Left ventricle myocardium inferior (tissue), 1 donor: ENCODE measurements around the gene SFMBT1. TPM values are rescaled to one million over a fixed set of nuclear protein-coding genes. Genes with fewer than 3 reads are reported as not detected.

ENCODE experiments used
- DNase-seq: peaks from one replicate; pipeline ENCODE4 v3.0.0-alpha.2; 2020
- H3K27ac ChIP-seq: fragments of 200-600 bp; replicated peaks from 2 replicates; pipeline ENCODE4 v1.8.0; 2021
- H3K27me3 ChIP-seq: fragments of 200-600 bp; 2 replicates; pipeline ENCODE4 v1.8.0; 2021; ENCODE audit warnings: low read depth
- H3K36me3 ChIP-seq: fragments of 200-600 bp; 2 replicates; pipeline ENCODE4 v1.8.0; 2021
- H3K4me1 ChIP-seq: fragments of 200-600 bp; 2 replicates; pipeline ENCODE4 v1.8.0; 2021
- H3K4me3 ChIP-seq: fragments of 200-600 bp; 2 replicates; pipeline ENCODE4 v1.8.0; 2021; ENCODE audit warnings: mild to moderate bottlenecking, moderate library complexity
- H3K9me3 ChIP-seq: fragments of 200-600 bp; replicated peaks from 2 replicates; pipeline ENCODE4 v1.8.0; 2021
- intact Hi-C: fragments of 100-400 bp; cut with micrococcal nuclease; formaldehyde crosslinking; loops from one replicate; pipeline ENCODE4 v1.11.0; 2022
- total RNA-seq: library from RNA; stranded (reverse); fragmentation: NEBNext Ultra II Directional; extraction: Animal tissue kit (Norgen Biotek cat#: 25700); gene quantifications from one replicate; pipeline ENCODE4 v1.2.1, GENCODE V29; 2021
- TF ChIP-seq, protein P1 (sequence below): fragments of 200-600 bp; IDR thresholded peaks from 2 replicates; pipeline ENCODE4 v1.8.0; 2021; ENCODE audit warnings: antibody characterized with exemption, mild to moderate bottlenecking, borderline replicate concordance
- donor health status: DM: no; HTN: yes; CAD: no; lungs with severe emphysema.

The SFMBT1 gene
- total RNA-seq, 1 donor from 2014 or later = 15.9 TPM

DNA sequence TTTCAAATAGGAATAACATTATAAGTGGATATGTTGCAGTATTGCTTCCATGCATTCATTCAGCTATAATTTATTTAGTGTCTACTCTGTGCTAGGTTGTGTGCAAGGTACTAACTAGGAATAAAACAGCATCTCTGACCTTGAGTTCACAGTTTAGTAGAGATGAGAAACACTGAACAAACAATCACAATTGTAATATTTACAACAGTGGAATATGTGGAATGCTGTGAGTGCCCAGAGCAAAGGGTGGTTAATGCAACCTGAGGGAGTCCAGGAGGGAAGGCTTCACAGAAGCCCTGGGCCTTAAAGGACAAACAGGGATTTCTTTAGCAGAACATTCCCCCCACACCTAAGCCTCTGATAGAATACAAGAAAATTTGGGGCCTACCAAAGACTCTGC is 13.3 kb downstream of the SFMBT1 start:
- intact Hi-C loops = no loop called here
- H3K4me1 ChIP-seq = peaks cover 17% of the 10 kb centered on the region
- H3K27me3 ChIP-seq = no peaks in the 10 kb centered on the region
- no peaks in the 10 kb centered on the region for H3K36me3 ChIP-seq
- no peak for DNase-seq
- H3K27ac ChIP-seq = no peak overlapping the region
- TF ChIP-seq, protein P1, sequence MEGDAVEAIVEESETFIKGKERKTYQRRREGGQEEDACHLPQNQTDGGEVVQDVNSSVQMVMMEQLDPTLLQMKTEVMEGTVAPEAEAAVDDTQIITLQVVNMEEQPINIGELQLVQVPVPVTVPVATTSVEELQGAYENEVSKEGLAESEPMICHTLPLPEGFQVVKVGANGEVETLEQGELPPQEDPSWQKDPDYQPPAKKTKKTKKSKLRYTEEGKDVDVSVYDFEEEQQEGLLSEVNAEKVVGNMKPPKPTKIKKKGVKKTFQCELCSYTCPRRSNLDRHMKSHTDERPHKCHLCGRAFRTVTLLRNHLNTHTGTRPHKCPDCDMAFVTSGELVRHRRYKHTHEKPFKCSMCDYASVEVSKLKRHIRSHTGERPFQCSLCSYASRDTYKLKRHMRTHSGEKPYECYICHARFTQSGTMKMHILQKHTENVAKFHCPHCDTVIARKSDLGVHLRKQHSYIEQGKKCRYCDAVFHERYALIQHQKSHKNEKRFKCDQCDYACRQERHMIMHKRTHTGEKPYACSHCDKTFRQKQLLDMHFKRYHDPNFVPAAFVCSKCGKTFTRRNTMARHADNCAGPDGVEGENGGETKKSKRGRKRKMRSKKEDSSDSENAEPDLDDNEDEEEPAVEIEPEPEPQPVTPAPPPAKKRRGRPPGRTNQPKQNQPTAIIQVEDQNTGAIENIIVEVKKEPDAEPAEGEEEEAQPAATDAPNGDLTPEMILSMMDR = no peak
- H3K9me3 ChIP-seq = no peaks in the 10 kb centered on the region
- H3K4me3 ChIP-seq = no peak overlapping the region

- Histone ChIP-seq H3K4me3 (no peak overlapping the region), H3K36me3 (no peaks in the 10 kb centered on the region), H3K27me3 (no peaks in the 10 kb centered on the region), H3K9me3 (no peaks in the 10 kb centered on the region), H3K27ac (no peak overlapping the region), H3K4me1 (peaks cover 24% of the 10 kb centered on the region)
- TF ChIP-seq, protein P1 = no peak
- no peak for DNase-seq
- intact Hi-C loops = no loop called here
Observed at GRCh38 chr3:53030619-53031449, 15.0 kb downstream of the SFMBT1 start.

DNA sequence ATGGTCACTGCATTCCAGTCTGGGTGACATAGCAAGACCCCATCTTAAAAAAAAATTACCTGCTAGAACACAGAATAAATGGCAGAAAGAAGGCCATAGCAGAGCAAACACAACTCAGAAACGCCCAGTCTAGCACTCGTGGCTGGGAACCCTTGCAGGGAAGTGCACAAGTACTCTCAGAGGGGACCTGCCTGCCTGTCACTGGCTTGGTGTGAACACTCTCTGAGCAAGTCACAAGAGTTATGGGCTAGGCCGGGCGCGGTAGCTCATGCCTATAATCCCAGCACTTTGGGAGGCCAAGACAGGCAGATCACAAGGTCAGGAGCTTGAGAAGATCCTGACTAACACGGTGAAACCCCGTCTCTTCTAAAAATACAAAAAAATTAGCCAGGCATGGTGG is 17.2 kb downstream of the SFMBT1 start:
- H3K4me1 ChIP-seq = peaks cover 27% of the 10 kb centered on the region
- no peaks in the 10 kb centered on the region for H3K27me3 ChIP-seq
- H3K36me3 ChIP-seq = no peaks in the 10 kb centered on the region
- no peak overlapping the region for H3K27ac ChIP-seq
- intact Hi-C loops = no loop called here
- no peak for DNase-seq
- H3K4me3 ChIP-seq = no peak overlapping the region
- TF ChIP-seq, protein P1 = no peak
- no peaks in the 10 kb centered on the region for H3K9me3 ChIP-seq

GRCh38 chr3:53027254-53027844 is 18.5 kb downstream of the SFMBT1 start:
- no peak overlapping the region for H3K4me3 ChIP-seq
- TF ChIP-seq, protein P1 = no peak
- H3K36me3 ChIP-seq = no peaks in the 10 kb centered on the region
- H3K9me3 ChIP-seq = no peaks in the 10 kb centered on the region
- peak overlapping the region; percentile 47 for H3K27ac ChIP-seq
- intact Hi-C loops = no loop called here
- no peaks in the 10 kb centered on the region for H3K27me3 ChIP-seq
- no peak for DNase-seq
- H3K4me1 ChIP-seq = peaks cover 32% of the 10 kb centered on the region

DNA sequence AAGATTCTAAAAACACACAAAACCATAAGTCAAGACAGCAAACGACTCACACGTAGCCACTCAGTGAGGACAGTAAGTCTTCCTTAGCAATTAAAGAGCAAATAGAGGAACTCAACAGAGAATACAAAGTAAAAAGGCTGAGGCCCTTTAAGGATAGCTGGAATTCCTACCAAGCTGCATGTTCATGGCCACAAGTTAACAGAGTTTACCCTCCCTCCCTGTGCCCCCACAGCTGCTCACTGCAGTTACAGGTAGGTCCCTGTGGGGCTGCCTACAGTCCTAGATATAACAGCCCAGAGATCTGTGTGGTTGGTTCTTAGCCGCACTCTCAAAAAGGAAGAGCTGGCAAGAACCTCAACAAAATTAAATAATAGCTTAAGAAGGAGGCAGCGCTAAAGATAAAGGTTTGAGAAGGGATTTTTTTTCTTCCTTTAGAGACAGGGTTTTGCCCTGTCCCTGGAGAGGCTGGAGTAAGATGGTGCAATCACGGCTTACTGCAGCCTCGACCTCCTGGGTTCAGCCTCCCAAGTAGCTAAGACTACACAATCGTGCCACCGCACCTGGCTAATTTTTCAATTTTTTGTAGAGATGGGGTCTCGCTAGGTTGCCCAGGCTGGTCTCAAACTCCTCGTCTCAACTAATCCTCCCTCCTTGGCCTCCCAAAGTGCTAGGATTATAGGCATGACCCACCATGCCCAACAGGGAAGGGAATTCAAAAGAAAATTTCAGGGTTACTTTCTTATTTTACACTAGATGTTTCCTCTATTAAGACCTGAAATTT is 19.3 kb downstream of the SFMBT1 start:
- H3K4me3 ChIP-seq = no peak overlapping the region
- peak overlapping the region; percentile 47 for H3K27ac ChIP-seq
- H3K36me3 ChIP-seq = no peaks in the 10 kb centered on the region
- peaks cover 32% of the 10 kb centered on the region for H3K4me1 ChIP-seq
- intact Hi-C loops = no loop called here
- H3K27me3 ChIP-seq = no peaks in the 10 kb centered on the region
- no peaks in the 10 kb centered on the region for H3K9me3 ChIP-seq
- DNase-seq = no peak
- TF ChIP-seq, protein P1 = no peak
